Spinal cord (tissue), 10 donors: ENCODE results near the gene NCEH1. TPM values are rescaled to one million over a fixed set of nuclear protein-coding genes. Genes with fewer than 3 reads are reported as not detected.

Experiments used
- DNase-seq, 6 donors: peaks; one replicate each; pipeline versions ENCODE4 v3.0.0 to v3.0.0-alpha.2; 2013 to 2015; ENCODE audit warnings: low spot score in 6 of 6, low read depth in 4 of 6
- H3K27ac ChIP-seq: one replicate; pipeline ENCODE4 v1.5.1; 2013; ENCODE audit warnings: low read depth, low read length, control low read depth
- H3K27me3 ChIP-seq: one replicate; pipeline ENCODE4 v1.6.1; 2013; ENCODE audit warnings: low read length; ENCODE audit not compliant: control insufficient read depth, insufficient read depth
- H3K36me3 ChIP-seq: one replicate; pipeline ENCODE4 v1.6.1; 2013; ENCODE audit warnings: low read length; ENCODE audit not compliant: control insufficient read depth, insufficient read depth
- H3K4me1 ChIP-seq: one replicate; pipeline ENCODE4 v1.6.1; 2013; ENCODE audit warnings: low read length; ENCODE audit not compliant: control insufficient read depth, insufficient read depth
- H3K4me3 ChIP-seq: one replicate; pipeline ENCODE4 v1.5.1; 2013; ENCODE audit warnings: low read depth, low read length, control low read depth
- H3K9me3 ChIP-seq: one replicate; pipeline ENCODE4 v1.6.1; 2013; ENCODE audit warnings: low read length; ENCODE audit not compliant: control insufficient read depth, insufficient read depth
- WGBS: methylation state at CpG from one replicate; pipeline ENCODE4 v1.1.5; 2013; ENCODE audit warnings: missing lambda C conversion rate; ENCODE audit not compliant: insufficient coverage; 5-methylcytosine and 5-hydroxymethylcytosine counted together
- polyA plus RNA-seq, 2 donors: library from polyadenylated mRNA; unstranded; fragments of 120-200 nt; gene quantifications; one replicate each; pipeline ENCODE4 v1.2.1, GENCODE V29; 2013; ENCODE audit not compliant: insufficient read length in 2 of 2
- total RNA-seq, 2 donors: library from RNA; depleted of rRNA in 1 of 2; stranded (reverse); fragments of 120-200 nt in 1 of 2; fragments of >200 nt in 1 of 2; gene quantifications; one replicate each; pipeline versions ENCODE4 v1.2.3 to v1.2.4, GENCODE V29; 2013 to 2014
- donor health status: healthy.

Gene NCEH1
- total and polyA plus RNA-seq, 4 donors: 4.0 to 16.3 (median 11.4) TPM

DNA sequence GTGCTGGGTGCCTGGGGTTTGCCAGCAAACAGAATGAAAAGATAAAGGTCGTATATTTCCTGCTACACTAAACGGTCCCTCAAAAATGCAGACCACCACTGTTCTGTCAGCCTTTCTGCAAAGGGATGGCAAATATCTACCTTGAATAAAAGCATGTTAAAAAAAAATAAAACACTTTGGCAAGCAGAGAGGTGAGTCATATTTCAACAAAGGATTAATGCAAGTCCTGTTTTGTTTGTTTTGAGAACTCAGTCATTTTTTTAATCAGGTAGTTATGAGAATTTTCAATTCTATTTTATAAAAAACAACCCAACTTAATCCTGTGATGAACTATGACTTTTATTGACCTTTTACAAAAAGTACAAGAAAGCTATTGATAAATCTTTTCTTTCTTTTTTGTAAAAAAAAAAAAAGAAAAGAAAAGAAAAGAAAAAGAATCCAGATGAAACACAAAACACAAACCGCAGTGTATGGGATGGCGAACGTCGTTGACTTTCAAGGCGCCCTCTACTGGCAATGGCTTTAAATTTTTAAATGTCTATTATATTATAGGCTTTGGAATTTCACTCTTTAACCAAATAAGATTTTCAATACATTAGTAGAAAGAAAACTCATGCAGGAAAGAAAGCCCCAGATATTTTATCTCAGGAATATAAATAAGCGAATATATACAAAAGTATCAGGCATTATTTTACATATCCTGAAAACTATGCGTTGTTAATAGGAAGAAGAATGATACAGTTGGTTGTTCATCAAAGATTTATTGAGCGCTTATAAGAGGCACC, 87.8 kb downstream of the NCEH1 start:
- 63% methylated on average over 1 of the region's 10 CpGs for WGBS

DNA sequence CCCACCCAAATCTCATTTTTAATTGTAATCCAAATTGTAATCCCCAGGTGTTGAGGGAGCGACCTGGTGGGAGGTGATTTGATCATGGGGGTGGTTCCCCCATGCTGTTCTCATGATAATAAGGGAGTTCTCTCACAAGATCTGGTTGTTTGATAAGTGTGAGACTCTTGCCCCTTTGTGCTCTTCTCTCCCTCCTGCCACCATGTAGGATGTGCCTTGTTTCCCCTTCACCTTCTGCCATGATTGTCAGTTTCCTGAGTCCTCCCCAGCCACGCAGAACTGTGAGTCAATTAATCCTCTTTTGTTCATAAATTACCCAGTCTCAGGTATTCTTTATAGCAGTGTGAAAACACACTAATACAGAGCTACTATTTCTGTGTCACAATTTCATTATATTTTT, 88.7 kb downstream of the NCEH1 start:
- H3K4me1 ChIP-seq: no peaks in the 10 kb centered on the region
- H3K27ac ChIP-seq: no peak overlapping the region
- H3K36me3 ChIP-seq: no peaks in the 10 kb centered on the region
- H3K4me3 ChIP-seq: no peak overlapping the region
- H3K9me3 ChIP-seq: no peaks in the 10 kb centered on the region
- no CpG with 5 or more reads among the region's 2 CpGs for WGBS
- no peak for DNase-seq
- no peaks in the 10 kb centered on the region for H3K27me3 ChIP-seq

More for the DNA sequence above, 87.8 kb downstream of the NCEH1 start:
- H3K27me3 ChIP-seq: no peaks in the 10 kb centered on the region
- H3K9me3 ChIP-seq: no peaks in the 10 kb centered on the region
- H3K27ac ChIP-seq: no peak overlapping the region
- no peaks in the 10 kb centered on the region for H3K36me3 ChIP-seq
- H3K4me3 ChIP-seq: no peak overlapping the region
- peak in 2 of 6 donors; percentile 33 to 59 for DNase-seq
- H3K4me1 ChIP-seq: no peaks in the 10 kb centered on the region

- H3K9me3 ChIP-seq: no peaks in the 10 kb centered on the region
- no peaks in the 10 kb centered on the region for H3K4me1 ChIP-seq
- H3K27ac ChIP-seq: no peak overlapping the region
- no peaks in the 10 kb centered on the region for H3K36me3 ChIP-seq
- H3K27me3 ChIP-seq: no peaks in the 10 kb centered on the region
- H3K4me3 ChIP-seq: no peak overlapping the region
- 45% methylated on average over 1 of the region's 3 CpGs for WGBS
- no peak for DNase-seq
Observed at GRCh38 chr3:172617976-172618375, 92.9 kb downstream of the NCEH1 start.

- Histone ChIP-seq H3K27me3 (no peaks in the 10 kb centered on the region), H3K36me3 (no peaks in the 10 kb centered on the region), H3K9me3 (no peaks in the 10 kb centered on the region), H3K27ac (no peak overlapping the region), H3K4me1 (no peaks in the 10 kb centered on the region), H3K4me3 (no peak overlapping the region)
- WGBS: no CpG with 5 or more reads among the region's 6 CpGs
- DNase-seq: no peak
Observed at GRCh38 chr3:172617013-172617706, 93.7 kb downstream of the NCEH1 start.

DNA sequence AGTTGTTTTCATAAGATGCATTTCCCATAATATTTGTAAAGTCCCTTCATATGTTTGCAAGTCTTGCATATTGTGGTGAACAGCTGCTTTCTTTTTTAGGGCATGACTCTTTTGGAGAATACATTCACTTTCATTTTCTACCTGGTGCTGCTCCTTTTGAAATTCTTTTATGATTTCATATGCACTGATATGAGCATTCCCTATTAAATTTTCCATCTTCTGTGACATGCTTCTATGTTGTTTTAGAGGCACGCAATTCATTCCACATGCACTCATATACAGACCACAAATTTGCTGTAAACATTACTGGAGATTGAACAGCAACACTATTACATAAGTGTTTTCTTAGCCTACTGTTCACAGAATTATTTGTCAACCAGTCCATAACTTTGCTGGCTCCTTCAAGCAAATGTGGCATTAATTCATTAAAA, 94.8 kb downstream of the NCEH1 start:
- no peaks in the 10 kb centered on the region for H3K27me3 ChIP-seq
- H3K9me3 ChIP-seq: no peaks in the 10 kb centered on the region
- H3K27ac ChIP-seq: no peak overlapping the region
- no peak overlapping the region for H3K4me3 ChIP-seq
- no peaks in the 10 kb centered on the region for H3K4me1 ChIP-seq
- no peaks in the 10 kb centered on the region for H3K36me3 ChIP-seq
- WGBS: 67% methylated on average over 1 of the region's 1 CpG
- no peak for DNase-seq

GRCh38 chr3:172615296-172615695, 95.6 kb downstream of the NCEH1 start:
- Histone ChIP-seq H3K4me1 (no peaks in the 10 kb centered on the region), H3K27me3 (no peaks in the 10 kb centered on the region), H3K4me3 (no peak overlapping the region), H3K27ac (no peak overlapping the region), H3K9me3 (no peaks in the 10 kb centered on the region), H3K36me3 (no peaks in the 10 kb centered on the region)
- DNase-seq: no peak
- WGBS: 86% methylated on average over 4 of the region's 5 CpGs

DNA sequence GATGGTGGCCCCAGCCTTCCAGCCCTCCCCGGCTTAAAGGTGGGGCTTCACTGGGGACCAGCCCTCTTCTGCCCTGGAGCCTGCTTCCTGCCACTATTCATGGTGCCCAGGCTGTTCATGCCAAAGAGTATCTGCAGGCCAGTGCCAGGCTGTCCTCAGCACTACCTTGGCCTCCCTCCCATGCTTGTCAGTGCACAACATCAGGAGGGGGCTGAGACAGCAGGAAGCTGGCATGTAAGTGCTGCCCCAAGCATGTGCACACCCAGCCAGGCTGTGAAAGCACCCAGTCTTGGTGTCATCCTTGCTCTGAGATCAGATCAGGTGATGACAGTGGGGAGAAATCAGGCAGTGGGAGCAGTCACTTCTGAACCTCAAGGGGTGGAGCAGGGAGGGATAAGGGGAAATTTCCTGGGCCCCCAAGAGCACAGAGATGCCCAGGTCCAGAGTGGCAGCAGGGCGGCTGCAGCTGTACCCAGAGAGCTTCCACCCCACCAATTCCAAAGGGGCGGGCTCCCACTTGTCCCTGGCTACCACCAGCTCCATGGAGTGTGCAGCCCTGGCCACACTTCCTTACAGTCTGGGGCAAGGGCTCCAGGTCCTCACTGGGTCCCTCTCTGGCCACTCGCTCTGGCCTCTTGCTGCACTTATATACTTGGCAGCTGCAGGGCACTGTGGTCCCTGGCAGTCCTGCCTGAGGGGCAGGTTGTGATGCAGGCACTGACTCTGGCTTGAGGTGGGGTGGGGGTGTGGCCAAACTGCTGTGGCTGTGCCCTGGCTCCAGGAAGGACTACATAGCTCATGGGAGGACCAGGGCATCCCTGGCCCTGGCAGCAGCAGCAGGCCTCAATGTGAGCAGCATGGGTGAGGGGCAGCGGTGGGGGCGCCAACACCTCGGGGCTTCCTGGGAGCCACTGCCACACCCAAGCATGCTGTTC, 96.3 kb downstream of the NCEH1 start:
- Histone ChIP-seq H3K4me1 (no peaks in the 10 kb centered on the region), H3K4me3 (no peak overlapping the region), H3K27me3 (no peaks in the 10 kb centered on the region), H3K27ac (no peak overlapping the region), H3K9me3 (no peaks in the 10 kb centered on the region), H3K36me3 (no peaks in the 10 kb centered on the region)
- no peak for DNase-seq
- 99% methylated on average over 7 of the region's 7 CpGs for WGBS

- Histone ChIP-seq H3K4me1 (no peaks in the 10 kb centered on the region), H3K9me3 (no peaks in the 10 kb centered on the region), H3K36me3 (no peaks in the 10 kb centered on the region), H3K4me3 (no peak overlapping the region), H3K27me3 (no peaks in the 10 kb centered on the region), H3K27ac (no peak overlapping the region)
- WGBS: 91% methylated on average over 2 of the region's 2 CpGs
- DNase-seq: no peak
Observed at GRCh38 chr3:172613845-172614244, 97.0 kb downstream of the NCEH1 start.

- Histone ChIP-seq H3K4me3 (no peak overlapping the region), H3K27me3 (no peaks in the 10 kb centered on the region), H3K4me1 (no peaks in the 10 kb centered on the region), H3K9me3 (no peaks in the 10 kb centered on the region), H3K36me3 (no peaks in the 10 kb centered on the region), H3K27ac (no peak overlapping the region)
- 97% methylated on average over 6 of the region's 6 CpGs for WGBS
- DNase-seq: no peak
Observed at GRCh38 chr3:172612871-172613678, 97.8 kb downstream of the NCEH1 start.
